K562 (cell line): ENCODE results near the gene SLC26A3. TPM values are rescaled to one million over a fixed set of nuclear protein-coding genes. Genes with fewer than 3 reads are reported as not detected.

Source experiments
- ATAC-seq: fragments of 200-7000 bp; cut with Tn5 transposase; 3 replicates; pipeline ENCODE4 v1.9.1; 2020; ENCODE audit warnings: moderate library complexity
- BruUV-seq: library from RNA; stranded (reverse); fragments of 400-500 nt; replicated peaks from 2 replicates; lab custom pipeline; 2021; lab: Mats Ljungman, UMichigan
- CTCF ChIA-PET: fragments of 300-600 bp; formaldehyde crosslinking; extraction: SDS; loops from one replicate; lab custom pipeline; 2021; ENCODE audit warnings: low intra/inter-chr PET ratio; lab: Yijun Ruan, JAX
- POLR2A ChIA-PET: fragments of 300-600, 350-650 bp; sonication (Branson Sonifier 250); formaldehyde crosslinking; extraction: SDS; loops from one replicate; lab custom pipeline; 2021; ENCODE audit warnings: antibody characterized with exemption, inconsistent platforms; lab: Yijun Ruan, JAX
- DNase-seq, 4 experiments: peaks; one replicate each; pipeline versions ENCODE4 v3.0.0 to v3.0.0-alpha.2; 2011 to 2018; ENCODE audit warnings: low spot score in 3 of 4, mixed read lengths in 3 of 4; ENCODE audit errors: extremely low read depth in 1 of 4
- FAIRE-seq: peaks from 2 replicates; lab custom pipeline; 2011; peaks lifted over from hg19 to GRCh38; lab: Jason Lieb, UNC
- H2AFZ ChIP-seq: 2 replicates; pipeline ENCODE4 v1.6.0; 2011; ENCODE audit warnings: low read depth, low read length, control low read depth, inconsistent platforms
- H3K27ac ChIP-seq: fragments of 200-600 bp; 3 replicates; pipeline ENCODE4 v1.8.0; 2011; ENCODE audit warnings: low read depth, mild to moderate bottlenecking, control low read depth, inconsistent platforms, low read length, moderate library complexity, mixed read lengths; ENCODE audit errors: extremely low read depth
- H3K27me3 ChIP-seq, 2 experiments: fragments of 300-600 bp in 1 of 2; 2 replicates in 1 of 2; 3 replicates in 1 of 2; pipeline versions ENCODE4 v1.6.0 to v1.8.0; 2011; ENCODE audit warnings: inconsistent platforms in 2 of 2, low read length in 2 of 2, mild to moderate bottlenecking in 1 of 2, mixed read lengths in 1 of 2, moderate library complexity in 1 of 2; ENCODE audit not compliant: control insufficient read depth in 2 of 2, insufficient read depth in 2 of 2
- H3K36me3 ChIP-seq: fragments of 300-600 bp; 3 replicates; pipeline ENCODE4 v1.8.0; 2011; ENCODE audit warnings: mild to moderate bottlenecking, low read length, inconsistent platforms; ENCODE audit not compliant: control insufficient read depth, insufficient read depth
- H3K4me1 ChIP-seq, 2 experiments: fragments of 200-600 bp in 1 of 2; replicated peaks in 1 of 2; 2 replicates in 1 of 2; 3 replicates in 1 of 2; pipeline versions ENCODE4 v1.5.1 to v1.8.0; 2011; ENCODE audit warnings: inconsistent platforms in 2 of 2, low read length in 2 of 2, mild to moderate bottlenecking in 1 of 2, mixed read lengths in 1 of 2, moderate library complexity in 1 of 2; ENCODE audit not compliant: control insufficient read depth in 2 of 2, insufficient read depth in 2 of 2
- H3K4me2 ChIP-seq: 2 replicates; pipeline ENCODE4 v1.6.1; 2011; ENCODE audit warnings: low read length, control low read depth, inconsistent platforms, mixed read lengths; ENCODE audit not compliant: insufficient read depth
- H3K4me3 ChIP-seq: fragments of 200-600 bp; sonication (generic), shearing (Covaris generic); 2 replicates; pipeline ENCODE4 v1.5.1; 2016; ENCODE audit warnings: control low read depth, inconsistent platforms
- H3K79me2 ChIP-seq: fragments of 200-600 bp; 3 replicates; pipeline ENCODE4 v1.8.0; 2011; ENCODE audit warnings: low read length, inconsistent platforms; ENCODE audit not compliant: control insufficient read depth, insufficient read depth
- H3K9ac ChIP-seq, 2 experiments: 2 replicates each; pipeline versions ENCODE4 v1.6.0 to v1.6.1; 2011; ENCODE audit warnings: low read depth in 2 of 2, low read length in 2 of 2, control low read depth in 1 of 2, inconsistent platforms in 1 of 2, mild to moderate bottlenecking in 1 of 2, mixed read lengths in 1 of 2; ENCODE audit not compliant: insufficient read depth in 1 of 2
- H3K9me1 ChIP-seq: one replicate; pipeline ENCODE4 v1.6.0; 2011; ENCODE audit warnings: inconsistent platforms, mild to moderate bottlenecking, low read length, moderate library complexity; ENCODE audit not compliant: control insufficient read depth, insufficient read depth
- H3K9me3 ChIP-seq: replicated peaks from 2 replicates; pipeline ENCODE4 v1.5.1; 2011; ENCODE audit warnings: low read depth, low read length, inconsistent platforms; ENCODE audit not compliant: control insufficient read depth, insufficient read depth
- H4K20me1 ChIP-seq: replicated peaks from 2 replicates; pipeline ENCODE4 v1.6.1; 2011; ENCODE audit warnings: low read length, inconsistent platforms, mixed read lengths; ENCODE audit not compliant: control insufficient read depth, insufficient read depth
- CEBPB ChIP-seq: fragments of 450-650 bp; IDR thresholded peaks from 2 replicates; pipeline ENCODE4 v1.6.1; 2016; ENCODE audit warnings: missing genetic modification characterization, missing compliant biosample characterization
- CEBPG ChIP-seq, 3 experiments: fragments of 200-800 bp in 1 of 3; sonication (Bioruptor generic) in 1 of 3; sonication (generic) in 1 of 3; formaldehyde crosslinking in 1 of 3; IDR thresholded peaks in 2 of 3; conservative IDR thresholded peaks in 1 of 3; 2 replicates each; pipeline versions ENCODE4 v1.6.1 to v1.8.0; 2016 to 2022; ENCODE audit warnings: missing compliant biosample characterization in 2 of 3, missing genetic modification characterization in 2 of 3, mild to moderate bottlenecking in 1 of 3, missing genetic modification reagents in 1 of 3
- HOXB6 ChIP-seq: fragments of 250-450 bp; sonication (Bioruptor Pico); IDR thresholded peaks from 2 replicates; pipeline ENCODE4 v1.5.1; 2022; ENCODE audit warnings: mild to moderate bottlenecking, borderline replicate concordance
- RREB1 ChIP-seq: fragments of 250-450 bp; sonication (Bioruptor Pico); IDR thresholded peaks from 2 replicates; pipeline ENCODE4 v1.4.0; 2020
- ZNF766 ChIP-seq: fragments of 200-800 bp; sonication (Bioruptor generic); conservative IDR thresholded peaks from 2 replicates; pipeline ENCODE4 v1.6.1; 2016; ENCODE audit warnings: missing genetic modification characterization, missing compliant biosample characterization
- WGBS: fragments of 100-300 bp; shearing (Covaris generic); methylation state at CpG from one replicate; pipeline ENCODE4 v1.1.6; 2016; ENCODE audit warnings: low coverage, mixed read lengths; ENCODE audit not compliant: insufficient coverage; ENCODE audit errors: missing lambda C conversion rate; 5-methylcytosine and 5-hydroxymethylcytosine counted together
- in situ Hi-C: fragments of 300-500 bp; cut with MboI; formaldehyde crosslinking; loops from 4 replicates; pipeline ENCODE4 v1.15.0; 2018; ENCODE audit warnings: inconsistent platforms, mixed read lengths
- intact Hi-C: fragments of 100-400 bp; cut with micrococcal nuclease; formaldehyde crosslinking; loops from 2 replicates; pipeline ENCODE4 v1.14.2; 2022
- polyA plus RNA-seq, 8 experiments: library from polyadenylated mRNA; depleted of rRNA in 4 of 8; stranded (reverse) in 5 of 8; unstranded in 3 of 8; fragments of >200 nt; fragmentation: Nextera tagmentation in 2 of 8; fragmentation: Illumina TruSeq in 1 of 8; extraction: Ambion mirVana in 2 of 8; extraction: Trizol in 1 of 8; gene quantifications; 2 replicates each; pipeline versions ENCODE4 v1.2.1 to v1.2.3, GENCODE V29; 2011 to 2014; ENCODE audit warnings: inconsistent platforms in 1 of 8, missing spikeins in 1 of 8
- total RNA-seq, 7 experiments: library from RNA; depleted of rRNA in 6 of 7; stranded (reverse); fragments of >200 nt in 6 of 7; fragmentation: Illumina TruSeq in 2 of 7; extraction: Trizol in 2 of 7; gene quantifications; 2 replicates each; pipeline versions ENCODE4 v1.2.1 to v1.2.3, GENCODE V29; 2011 to 2021; ENCODE audit warnings: low replicate concordance in 1 of 7

The SLC26A3 gene
- total and polyA plus RNA-seq, 9 of the 15 experiments (the other 6 are each of a cell fraction or from before 2014, with no cell fraction given) = 0.86 TPM; not detected in 8

GRCh38 chr7:107721286-107721685 lies 81.7 kb downstream of the SLC26A3 start:
- no peak overlapping the region for H3K4me2 ChIP-seq
- in situ Hi-C loops (loop anchor here (10.0 kb wide), 1 partner anchor 526 kb away; no protein-coding TSS in a partner anchor), intact Hi-C loops (loop anchor here (5.0 kb wide), 2 partner anchors 79 to 774 kb away; no protein-coding TSS in a partner anchor)
- DNase-seq (no peak), ATAC-seq (no peak), FAIRE-seq (no peak)
- 0% methylated on average over 1 of the region's 1 CpG for WGBS
- no peaks in the 10 kb centered on the region for H3K36me3 ChIP-seq
- no peak overlapping the region for H3K9ac ChIP-seq
- no peaks in the 10 kb centered on the region for H3K27me3 ChIP-seq
- H4K20me1 ChIP-seq = no peaks in the 10 kb centered on the region
- H3K4me3 ChIP-seq = no peak overlapping the region
- H3K79me2 ChIP-seq = no peaks in the 10 kb centered on the region
- POLR2A ChIA-PET = no interaction called here
- BruUV-seq = no TSS peak
- CTCF ChIA-PET = no interaction called here
- no peak overlapping the region for H2AFZ ChIP-seq
- 0 out of 2 replicates have a peak, but pooled peaks have one; percentile 25 for TF ChIP-seq CEBPB
- TF ChIP-seq CEBPG (CRISPR knock-in tag; IDR thresholded peaks at IDR 0.05) = no peak
- TF ChIP-seq CEBPG (tag; conservative IDR thresholded peaks at IDR 0.05 in 1 of 2, IDR thresholded peaks at IDR 0.05 in 1 of 2) = peak; percentile 34 to 71; a peak in 2 of 4 replicates
- TF ChIP-seq ZNF766 = no peak
- H3K4me1 ChIP-seq = peaks cover 0 to 6% of the 10 kb centered on the region in 2 experiments; a peak in 1 of 5 replicates
- no peaks in the 10 kb centered on the region for H3K9me3 ChIP-seq
- H3K9me1 ChIP-seq = no peaks in the 10 kb centered on the region
- no peak overlapping the region for H3K27ac ChIP-seq

GRCh38 chr7:107718456-107719193 lies 84.4 kb downstream of the SLC26A3 start:
- no TSS peak for BruUV-seq
- CTCF ChIA-PET = no interaction called here
- TF ChIP-seq RREB1 (CRISPR knock-in tag) = no peak
- TF ChIP-seq HOXB6 (CRISPR knock-in tag) = no peak

More at GRCh38 chr7:107718456-107719193, 84.4 kb downstream of the SLC26A3 start:
- no peak overlapping the region for H3K9ac ChIP-seq
- no peak for FAIRE-seq
- H3K4me3 ChIP-seq = no peak overlapping the region
- H3K4me2 ChIP-seq = no peak overlapping the region
- no peaks in the 10 kb centered on the region for H4K20me1 ChIP-seq
- H3K9me1 ChIP-seq = no peaks in the 10 kb centered on the region
- in situ Hi-C loops (no loop called here), intact Hi-C loops (no loop called here)
- H3K36me3 ChIP-seq = no peaks in the 10 kb centered on the region
- POLR2A ChIA-PET = interaction anchor here (1.2 kb wide), 1 partner anchor 74 kb away, joined by 3 read pairs; no protein-coding TSS in a partner anchor
- H3K9me3 ChIP-seq = no peaks in the 10 kb centered on the region
- no peaks in the 10 kb centered on the region for H3K79me2 ChIP-seq
- 20% methylated on average over 4 of the region's 4 CpGs for WGBS
- no peak for DNase-seq
- H3K27ac ChIP-seq = no peak overlapping the region
- ATAC-seq = no peak
- no peaks in the 10 kb centered on the region for H3K27me3 ChIP-seq
- H3K4me1 ChIP-seq = peaks cover 0 to 6% of the 10 kb centered on the region in 2 experiments; a peak in 1 of 5 replicates
- H2AFZ ChIP-seq = no peak overlapping the region
